ENCODE measurements around the gene SEMA3D. TPM values are rescaled to one million over a fixed set of nuclear protein-coding genes. Genes with fewer than 3 reads are reported as not detected.

The SEMA3D gene
- total and polyA plus RNA-seq, 9 of the 15 experiments (the other 6 are each of a cell fraction or from before 2014, with no cell fraction given), result 0.01 to 0.10 (median 0.04) TPM; not detected in 1

GRCh38 chr7:85156661-85157208 is 30.1 kb downstream of the SEMA3D start (continued):
- TF ChIP-seq RNF219 (CRISPR knock-in tag; IDR thresholded peaks at IDR 0.05) (no peak), TRIM24 (IDR thresholded peaks at IDR 0.05) (no peak), ZFP91 (CRISPR knock-in tag; IDR thresholded peaks at IDR 0.05) (no peak)

GRCh38 chr7:85154282-85154937 is 32.4 kb downstream of the SEMA3D start:
- no peaks in the 10 kb centered on the region for H3K4me1 ChIP-seq (replicated peaks in 1 of 2; ENCODE audit: control insufficient read depth in 2 of 2, insufficient read depth in 2 of 2, low read length in 2 of 2)
- no peak overlapping the region for H3K4me2 ChIP-seq (ENCODE audit: insufficient read depth, low read length)
- no peaks in the 10 kb centered on the region for H3K9me1 ChIP-seq (ENCODE audit: control insufficient read depth, insufficient read depth, low read length)
- no TSS peak for BruUV-seq (replicated peaks)
- H2AFZ ChIP-seq (ENCODE audit: low read depth, low read length), result no peak overlapping the region
- no peaks in the 10 kb centered on the region for H3K27me3 ChIP-seq (ENCODE audit: control insufficient read depth in 2 of 2, insufficient read depth in 2 of 2, low read length in 2 of 2)
- in situ Hi-C loops (cut with MboI) (no loop called here), intact Hi-C loops (cut with micrococcal nuclease) (no loop called here)
- no peaks in the 10 kb centered on the region for H3K79me2 ChIP-seq (ENCODE audit: control insufficient read depth, insufficient read depth, low read length)
- CTCF ChIA-PET (ENCODE audit: low intra/inter-chr PET ratio), result no interaction called here
- no peaks in the 10 kb centered on the region for H4K20me1 ChIP-seq (replicated peaks; ENCODE audit: control insufficient read depth, insufficient read depth, low read length)
- WGBS (ENCODE audit: insufficient coverage, low coverage, missing lambda C conversion rate), result 0% methylated on average over 3 of the region's 3 CpGs
- ATAC-seq (no peak), FAIRE-seq (no peak), DNase-seq (ENCODE audit: extremely low read depth in 1 of 4, low spot score in 3 of 4) (no peak)
- POLR2A ChIA-PET, result no interaction called here
- H3K27ac ChIP-seq (ENCODE audit: extremely low read depth, low read depth, low read length), result no peak overlapping the region
- no peak overlapping the region for H3K4me3 ChIP-seq
- H3K36me3 ChIP-seq (ENCODE audit: control insufficient read depth, insufficient read depth, low read length), result no peaks in the 10 kb centered on the region
- H3K9me3 ChIP-seq (replicated peaks; ENCODE audit: control insufficient read depth, insufficient read depth, low read depth, low read length), result no peaks in the 10 kb centered on the region; the same call in 1 of the 2 replicates
- H3K9ac ChIP-seq (ENCODE audit: insufficient read depth in 1 of 2, low read depth in 2 of 2, low read length in 2 of 2), result no peak overlapping the region
- TF ChIP-seq ZBTB34 (CRISPR knock-in tag; IDR thresholded peaks at IDR 0.05) (no peak), CBX8 (IDR thresholded peaks at IDR 0.05; ENCODE audit: borderline replicate concordance, extremely low read depth, low read depth, low read length, poor library complexity, severe bottlenecking) (no peak), THRAP3 (IDR thresholded peaks at IDR 0.05; ENCODE audit: borderline replicate concordance) (no peak), NCOA2 (IDR thresholded peaks at IDR 0.05; ENCODE audit: partially characterized antibody in 2 of 2) (no peak), ELF4 (CRISPR knock-in tag; IDR thresholded peaks at IDR 0.05) (no peak), SREBF1 (IDR thresholded peaks at IDR 0.05; ENCODE audit: borderline replicate concordance, low read depth, low read length) (no peak), SFPQ (IDR thresholded peaks at IDR 0.05; ENCODE audit: low read depth, low read length) (no peak)
- TF ChIP-seq, protein P1, sequence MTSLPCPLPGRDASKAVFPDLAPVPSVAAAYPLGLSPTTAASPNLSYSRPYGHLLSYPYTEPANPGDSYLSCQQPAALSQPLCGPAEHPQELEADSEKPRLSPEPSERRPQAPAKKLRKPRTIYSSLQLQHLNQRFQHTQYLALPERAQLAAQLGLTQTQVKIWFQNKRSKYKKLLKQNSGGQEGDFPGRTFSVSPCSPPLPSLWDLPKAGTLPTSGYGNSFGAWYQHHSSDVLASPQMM (CRISPR knock-in tag; IDR thresholded peaks at IDR 0.05), result no peak

All from K562 (cell line).